Measurements from ENCODE around the gene KCND3.

The KCND3 gene

DNA sequence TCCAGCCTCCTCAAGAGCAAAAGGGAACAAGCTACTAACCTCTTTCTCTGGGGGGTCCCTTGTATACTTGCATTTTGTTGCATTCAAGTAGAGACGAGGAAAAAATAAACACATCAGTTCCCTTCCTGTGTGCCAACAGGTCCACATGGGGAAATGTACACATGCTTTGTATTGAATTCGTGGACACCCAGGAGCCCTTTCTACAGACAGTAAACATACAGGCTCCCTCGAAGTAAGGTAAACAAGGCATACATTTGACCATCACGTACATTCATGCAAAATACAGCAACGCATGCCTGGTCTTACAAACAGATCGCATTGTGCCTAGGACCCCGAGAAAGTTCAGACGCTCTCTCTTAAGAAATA, 1.1 kb downstream of the KCND3 start:
- no peak for DNase-seq

DNA sequence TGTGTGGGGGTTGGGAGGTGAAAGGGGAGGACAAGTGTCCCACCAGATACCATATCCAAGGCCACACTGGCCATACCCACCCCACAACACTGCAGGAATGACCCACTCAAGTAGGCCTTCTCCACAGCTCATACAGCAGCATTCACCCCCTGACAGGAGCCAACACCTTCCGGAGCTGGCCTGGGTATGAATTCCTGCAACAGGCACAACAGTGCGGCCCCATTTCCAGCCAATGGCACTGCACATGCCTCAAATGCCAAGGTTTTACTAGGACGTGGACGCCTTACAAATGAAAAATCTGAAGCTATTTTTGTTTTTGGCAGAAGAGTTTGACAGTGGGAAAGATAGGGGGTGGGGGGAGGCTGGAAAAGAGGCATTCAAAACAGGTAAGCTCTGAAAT, 2.0 kb downstream of the KCND3 start:
- no peak for DNase-seq

DNA sequence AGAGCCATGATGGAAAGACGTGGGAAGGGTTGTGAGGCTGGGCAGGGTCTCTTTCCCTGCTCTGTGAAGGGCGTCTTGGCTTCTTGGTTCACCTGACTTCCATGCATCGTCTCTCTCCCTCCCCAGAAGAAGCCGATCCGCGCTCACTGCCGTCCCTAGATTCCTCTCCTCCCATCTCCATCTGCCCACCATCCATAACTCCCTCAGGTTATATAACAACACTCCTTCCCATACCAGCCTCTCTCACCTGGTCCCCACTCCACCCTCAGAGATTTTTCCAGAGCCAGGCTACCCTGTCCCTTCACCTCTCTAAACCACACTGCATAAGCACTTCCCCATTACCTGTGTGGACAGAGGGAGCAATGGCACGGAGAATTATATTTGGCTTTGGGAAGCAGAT, 6.0 kb downstream of the KCND3 start:
- no peak for DNase-seq

- no peak for DNase-seq
These were observed 7.0 kb downstream of the KCND3 start for GRCh38 chr1:111982428-111982827.

- DNase-seq: no peak
These were observed 7.6 kb downstream of the KCND3 start for GRCh38 chr1:111981871-111982270.

- DNase-seq: no peak
These were observed 8.4 kb downstream of the KCND3 start for GRCh38 chr1:111981090-111981489.

DNA sequence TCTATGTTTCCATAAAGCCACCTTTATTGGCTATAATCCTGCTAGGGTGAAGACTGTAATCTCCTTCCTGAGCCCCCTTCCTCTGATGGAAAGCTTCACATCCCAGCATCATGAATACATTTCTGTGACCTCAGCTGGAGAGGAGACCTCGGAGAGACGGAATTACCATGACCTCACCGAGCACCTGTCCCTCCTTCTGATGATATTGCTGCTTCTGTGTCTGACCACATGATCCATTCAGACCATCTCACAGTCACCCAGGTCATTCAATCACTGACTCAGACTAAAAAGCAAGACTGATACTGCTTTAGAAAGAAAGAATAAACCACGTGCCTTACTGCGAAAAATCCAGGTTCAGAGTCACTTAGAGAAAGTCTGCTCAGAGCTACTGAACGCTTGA, 8.8 kb downstream of the KCND3 start:
- DNase-seq: no peak

DNA sequence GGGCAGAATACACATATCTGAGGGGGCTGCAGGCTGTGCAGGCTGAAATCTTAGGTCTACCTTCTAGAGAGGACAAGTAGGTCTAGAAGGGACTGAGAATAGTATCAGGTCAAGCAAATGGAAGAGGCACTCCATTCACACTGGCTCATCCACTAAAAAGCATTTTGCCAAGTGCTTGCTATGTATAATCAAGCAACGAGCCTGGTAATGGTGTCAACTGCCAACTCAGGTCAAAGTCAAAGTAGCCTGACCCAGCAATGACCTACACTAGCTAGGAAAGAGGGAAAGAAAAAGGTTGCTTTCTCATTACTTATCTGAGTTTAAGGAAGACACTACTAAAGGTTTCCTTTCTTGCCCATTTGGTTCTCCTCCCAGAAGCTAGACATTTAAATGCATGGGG, 10.8 kb downstream of the KCND3 start:
- DNase-seq: no peak

DNA sequence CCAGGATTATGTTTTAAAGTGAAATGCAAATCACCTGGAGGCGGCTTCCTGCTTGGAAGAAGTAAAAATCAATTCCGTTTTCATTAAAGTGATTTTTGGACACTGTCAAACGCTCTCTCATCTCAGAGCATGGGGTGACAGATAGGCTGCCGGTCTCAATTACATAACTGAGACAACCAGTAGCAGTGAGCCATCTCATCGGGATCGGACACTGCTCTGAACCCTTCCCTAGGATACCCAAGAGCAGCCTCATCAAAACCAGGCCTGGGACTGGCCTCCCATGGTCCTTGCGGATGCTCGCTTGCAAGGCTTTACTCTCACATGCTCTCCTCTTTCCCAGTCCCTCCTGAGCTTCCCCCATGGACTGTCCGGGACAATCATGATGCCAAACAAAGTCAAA, 12.1 kb downstream of the KCND3 start:
- no peak for DNase-seq

DNA sequence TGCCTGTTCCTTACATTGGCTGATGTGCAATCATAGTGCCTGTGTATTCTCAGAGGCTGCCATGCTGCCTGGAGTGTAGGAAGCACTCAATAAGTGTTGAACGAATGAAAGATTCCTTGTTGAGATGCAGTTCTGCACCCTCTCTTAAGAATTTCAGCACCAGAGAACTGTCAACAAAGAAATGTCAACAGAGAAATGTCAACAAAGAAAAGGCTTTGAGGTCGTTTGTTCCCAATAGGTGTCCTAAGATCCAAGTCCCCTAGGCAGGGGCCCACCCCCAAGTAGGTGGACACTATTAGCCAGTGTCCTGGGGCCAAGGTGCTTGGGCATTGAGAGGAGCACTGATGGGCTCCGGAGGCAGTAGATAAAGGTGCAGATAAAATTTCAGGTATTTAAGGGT, 12.6 kb downstream of the KCND3 start:
- no peak for DNase-seq

- no peak for DNase-seq
These were observed 13.1 kb downstream of the KCND3 start for GRCh38 chr1:111976332-111976731.

DNA sequence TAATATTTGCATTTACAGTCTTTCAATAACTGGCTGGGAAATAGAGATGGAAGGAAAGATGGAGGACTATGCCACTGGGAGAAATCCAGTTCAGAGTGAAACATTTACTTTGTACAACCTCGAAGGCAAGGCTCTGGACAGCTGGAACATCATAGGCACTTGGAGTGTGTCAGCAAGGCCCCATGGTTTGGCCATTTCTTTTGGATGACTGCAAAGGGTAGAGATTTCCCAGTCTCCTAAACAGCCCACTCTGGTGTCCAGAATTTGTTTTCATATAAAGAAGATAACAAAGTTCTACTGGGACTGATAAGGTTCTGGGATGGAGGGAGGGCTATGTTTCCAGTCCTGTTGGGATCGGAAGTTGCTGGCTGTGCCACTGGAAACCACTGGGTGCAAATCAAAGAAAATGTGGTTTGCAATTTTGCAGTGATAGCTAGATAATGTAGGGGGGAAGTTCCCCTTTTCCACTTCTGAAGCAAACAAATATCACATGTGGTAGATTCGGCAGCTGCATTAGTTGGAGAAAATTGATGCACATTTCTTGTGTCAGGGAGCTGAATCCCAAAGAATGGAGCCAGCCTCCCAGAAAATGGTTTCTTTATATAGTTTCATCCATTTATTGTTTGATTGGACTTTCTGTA, 16.2 kb downstream of the KCND3 start:
- DNase-seq: no peak

GRCh38 chr1:111971396-111971795, 18.1 kb downstream of the KCND3 start:
- DNase-seq: no peak

GRCh38 chr1:111968511-111968910, 21.0 kb downstream of the KCND3 start:
- DNase-seq: no peak

DNA sequence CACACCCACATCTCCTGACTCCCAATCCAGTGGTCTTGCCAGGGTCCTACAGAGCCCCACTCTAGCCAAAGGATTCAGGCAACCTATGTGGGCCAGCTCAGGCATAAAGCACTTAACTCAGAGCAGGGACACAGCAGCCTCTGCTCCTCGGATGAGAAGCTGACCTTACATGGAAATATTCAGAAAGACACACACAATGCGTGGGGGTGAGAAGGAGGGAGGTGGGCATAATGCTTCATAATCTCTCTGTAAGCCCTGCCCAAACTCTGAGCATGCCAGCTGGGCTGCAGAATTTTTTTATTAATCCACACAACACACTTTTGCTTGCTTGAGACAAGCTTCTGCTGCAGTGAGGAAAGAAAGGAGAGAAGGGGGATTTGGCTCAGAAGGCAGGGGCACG, 21.6 kb downstream of the KCND3 start:
- DNase-seq: no peak

GRCh38 chr1:111967067-111967690, 22.3 kb downstream of the KCND3 start:
- DNase-seq: no peak

GRCh38 chr1:111965781-111966443, 23.6 kb downstream of the KCND3 start:
- no peak for DNase-seq

DNA sequence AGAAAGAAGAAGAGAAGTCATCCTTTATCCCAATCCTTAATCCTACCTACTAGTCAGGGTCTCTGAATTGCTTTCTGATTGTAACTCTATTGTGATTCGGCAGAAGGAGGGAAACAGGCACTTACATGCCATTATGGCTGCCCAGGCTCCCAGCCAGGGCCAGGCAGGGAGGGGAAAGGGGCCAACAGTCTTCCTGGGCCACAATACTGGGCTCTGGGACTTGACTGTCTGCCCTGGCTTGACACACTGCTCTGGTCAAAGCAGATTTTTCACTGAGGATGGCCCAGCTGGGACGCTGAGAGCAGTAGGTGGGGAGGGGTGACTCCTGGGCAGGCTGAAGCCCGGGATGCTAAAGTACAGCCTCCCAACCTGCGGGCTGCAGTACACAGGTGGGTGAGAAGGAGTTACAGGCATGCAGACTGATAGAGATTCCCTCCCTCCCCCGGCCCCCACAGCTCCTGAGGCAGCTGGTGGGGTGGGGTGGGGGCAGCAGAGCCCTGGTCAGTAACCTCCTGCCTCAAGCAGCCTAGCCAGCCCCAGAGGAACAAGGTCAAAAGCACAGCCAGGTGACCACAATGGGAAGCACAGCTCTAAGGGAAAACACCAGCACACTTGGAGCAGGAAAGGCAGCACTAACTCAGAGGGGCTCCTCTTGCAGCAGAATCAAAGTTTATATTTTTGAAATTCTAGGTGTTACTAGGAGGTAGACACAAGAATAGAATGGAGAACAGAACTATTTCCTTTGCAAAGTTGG, 25.3 kb downstream of the KCND3 start:
- DNase-seq: no peak

DNA sequence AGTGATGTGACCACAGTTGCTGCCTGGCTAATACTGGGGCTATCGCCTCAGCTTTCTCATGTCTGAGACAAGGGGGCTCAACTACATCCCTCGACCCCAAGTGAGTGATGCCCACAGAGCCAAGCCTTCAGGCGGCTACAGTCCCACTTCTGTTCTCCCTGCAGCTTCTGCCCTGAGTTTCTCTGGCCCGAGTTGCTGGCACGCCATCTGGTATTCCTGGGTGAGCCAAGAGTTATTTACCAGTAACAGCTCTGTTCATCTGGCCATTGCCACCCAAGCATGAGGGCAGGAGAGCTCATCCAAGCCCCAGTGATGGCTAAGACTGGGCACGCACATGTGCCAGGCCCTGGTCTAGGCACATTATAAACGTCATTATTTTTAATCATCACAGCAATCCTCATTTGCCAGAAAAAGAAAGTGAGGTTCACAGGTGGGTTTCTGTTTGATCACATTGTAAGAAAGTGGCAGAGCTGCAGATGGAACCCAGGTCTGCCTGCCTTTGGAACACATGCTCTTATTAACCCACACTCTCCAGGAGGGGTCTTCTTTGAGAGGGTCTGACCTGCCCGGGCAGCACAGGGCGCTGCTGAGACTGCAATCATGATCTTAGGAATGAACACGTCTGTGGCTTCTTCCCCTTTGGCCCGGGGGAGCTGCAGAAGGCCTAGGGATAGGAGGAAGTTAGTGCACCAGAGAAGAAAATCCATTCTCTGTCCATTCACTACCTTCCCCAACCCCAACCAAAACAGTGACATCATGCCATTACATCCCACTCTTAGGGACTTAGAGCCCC, 27.5 kb downstream of the KCND3 start:
- DNase-seq: no peak

DNA sequence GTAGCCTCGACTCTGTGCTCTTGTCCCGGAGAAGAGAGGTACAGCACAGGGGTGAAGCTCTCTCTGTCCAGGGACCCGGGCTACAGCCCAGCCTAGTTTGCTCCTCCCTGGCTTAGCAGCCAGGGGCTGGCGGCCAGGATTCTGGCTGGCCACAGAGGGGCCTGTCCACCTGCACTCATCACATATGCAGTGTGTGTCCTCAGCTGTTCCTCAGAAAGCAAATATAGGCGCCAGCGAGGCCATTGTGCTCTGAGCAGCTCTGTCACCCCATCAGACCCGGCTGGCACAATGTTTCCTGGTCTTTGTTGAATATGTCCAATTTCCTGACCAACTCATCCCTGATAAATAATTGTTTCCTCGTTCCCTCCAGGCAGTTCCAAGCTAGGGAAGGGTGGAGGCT, 28.5 kb downstream of the KCND3 start:
- DNase-seq: no peak

DNA sequence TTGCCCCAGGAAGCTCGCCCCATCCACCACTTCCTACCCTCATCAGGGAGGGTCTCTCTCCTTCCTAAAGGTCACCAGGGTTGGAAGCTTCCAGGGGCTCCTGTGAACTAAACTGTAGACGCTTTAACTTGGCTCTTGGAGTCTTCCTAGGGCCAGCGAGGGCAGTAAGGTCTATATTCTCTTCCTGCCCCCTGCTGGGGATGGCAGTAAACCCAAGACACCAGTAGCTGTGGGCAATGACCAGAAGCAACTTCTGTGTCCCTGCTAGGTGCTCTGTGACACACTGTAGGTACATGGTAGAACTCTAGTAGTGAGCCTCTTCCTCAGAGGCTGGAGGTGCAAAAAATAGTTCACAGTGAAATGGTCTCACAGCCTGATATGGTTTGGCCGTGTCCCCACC, 30.0 kb downstream of the KCND3 start:
- no peak for DNase-seq

DNA sequence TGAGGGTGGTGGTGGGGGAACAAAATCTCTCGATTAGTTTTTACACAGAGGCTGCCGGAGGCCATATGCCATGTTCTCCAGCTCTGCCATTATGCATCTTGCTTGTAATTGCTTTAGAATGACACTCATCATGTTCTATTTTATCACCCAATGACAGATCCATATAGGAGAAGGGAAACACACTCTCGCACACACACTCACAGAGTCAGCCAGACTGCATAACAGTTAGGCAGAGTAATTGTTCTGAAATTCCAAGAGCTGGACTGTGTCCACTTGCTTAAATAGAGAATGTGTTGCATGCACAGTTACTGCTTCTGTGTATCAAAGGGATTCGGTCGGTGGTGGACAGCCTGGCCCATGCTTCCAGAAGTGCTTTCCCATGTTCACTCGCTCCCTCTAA, 30.6 kb downstream of the KCND3 start:
- no peak for DNase-seq

GRCh38 chr1:111958075-111958474, 31.4 kb downstream of the KCND3 start:
- DNase-seq: no peak

All from CD4-positive, alpha-beta T cell treated with Interleukin-21 for 1 hour (primary cell).